Neural cell (in vitro differentiated cells): Measurements from ENCODE around the gene DNAJC3. TPM values are rescaled to one million over a fixed set of nuclear protein-coding genes. Genes with fewer than 3 reads are reported as not detected.

Source experiments
- H2AFZ ChIP-seq: fragments of 200-600, 300-800 bp; sonication (generic), shearing (Covaris generic); 2 replicates; pipeline ENCODE4 v1.6.0; 2014; ENCODE audit warnings: low read depth, mild to moderate bottlenecking, antibody characterized with exemption, low read length, moderate library complexity
- H3F3A ChIP-seq: fragments of 200-600 bp; shearing (Covaris generic); 2 replicates; pipeline ENCODE4 v1.6.1; 2016; ENCODE audit warnings: mild to moderate bottlenecking, moderate library complexity, mixed read lengths, antibody characterized with exemption, low read length; ENCODE audit not compliant: insufficient read depth, poor library complexity, severe bottlenecking
- H3K27ac ChIP-seq: fragments of 200-600, 300-800 bp; sonication (generic), shearing (Covaris generic); 2 replicates; pipeline ENCODE4 v1.5.1; 2014; ENCODE audit warnings: mild to moderate bottlenecking, low read length, moderate library complexity
- H3K27me3 ChIP-seq: fragments of 300-800, 200-600 bp; sonication (generic), shearing (Covaris generic); 2 replicates; pipeline ENCODE4 v1.6.0; 2014; ENCODE audit warnings: mild to moderate bottlenecking, low read depth, low read length, moderate library complexity; ENCODE audit not compliant: insufficient read depth
- H3K36me3 ChIP-seq: fragments of 300-800, 200-600 bp; sonication (generic), shearing (Covaris generic); 2 replicates; pipeline ENCODE4 v1.5.1; 2014; ENCODE audit warnings: mild to moderate bottlenecking, antibody characterized with exemption, low read length, moderate library complexity; ENCODE audit not compliant: insufficient read depth
- H3K4me2 ChIP-seq: fragments of 300-800, 200-600 bp; sonication (generic), shearing (Covaris generic); 2 replicates; pipeline ENCODE4 v1.6.0; 2014; ENCODE audit warnings: mild to moderate bottlenecking, low read length
- H3K4me3 ChIP-seq: fragments of 300-800, 200-600 bp; sonication (generic), shearing (Covaris generic); 2 replicates; pipeline ENCODE4 v1.5.1; 2014; ENCODE audit warnings: mild to moderate bottlenecking, low read length, moderate library complexity
- H3K79me2 ChIP-seq: fragments of 200-600 bp; shearing (Covaris generic); replicated peaks from 2 replicates; pipeline ENCODE4 v1.6.0; 2014; ENCODE audit warnings: mild to moderate bottlenecking, low read length, moderate library complexity; ENCODE audit not compliant: insufficient read depth
- H3K9ac ChIP-seq: fragments of 300-800, 200-600 bp; sonication (generic), shearing (Covaris generic); 2 replicates; pipeline ENCODE4 v1.6.1; 2016; ENCODE audit warnings: mild to moderate bottlenecking, low read length, mixed read lengths
- H3K9me2 ChIP-seq: fragments of 200-600 bp; shearing (Covaris generic); 2 replicates; pipeline ENCODE4 v1.6.1; 2016; ENCODE audit warnings: mild to moderate bottlenecking, low read length, mixed read lengths; ENCODE audit not compliant: insufficient read depth
- H3K9me3 ChIP-seq: fragments of 200-600, 300-800 bp; sonication (generic), shearing (Covaris generic); 2 replicates; pipeline ENCODE4 v1.6.1; 2016; ENCODE audit warnings: mild to moderate bottlenecking, mixed run types, low read length, moderate library complexity, mixed read lengths
- H4K20me1 ChIP-seq: fragments of 200-600 bp; shearing (Covaris generic); 2 replicates; pipeline ENCODE4 v1.6.1; 2016; ENCODE audit warnings: mild to moderate bottlenecking, mixed run types; ENCODE audit not compliant: insufficient read depth
- EP300 ChIP-seq: fragments of 450-650 bp; conservative IDR thresholded peaks from 2 replicates; pipeline ENCODE4 v1.6.1; 2014; ENCODE audit warnings: antibody characterized with exemption, mild to moderate bottlenecking, moderate library complexity; ENCODE audit not compliant: poor library complexity, severe bottlenecking
- EZH2 ChIP-seq: fragments of 200-600, 300-800 bp; shearing (Covaris generic), sonication (generic); IDR thresholded peaks from 2 replicates; pipeline ENCODE4 v1.6.1; 2014; ENCODE audit warnings: antibody characterized with exemption, low read length, borderline replicate concordance, mild to moderate bottlenecking; ENCODE audit not compliant: insufficient read depth, poor library complexity, severe bottlenecking
- MXI1 ChIP-seq: fragments of 450-650 bp; conservative IDR thresholded peaks from 2 replicates; pipeline ENCODE4 v1.6.1; 2014; ENCODE audit warnings: antibody characterized with exemption, mild to moderate bottlenecking; ENCODE audit not compliant: poor library complexity, severe bottlenecking
- POLR2AphosphoS5 ChIP-seq: IDR thresholded peaks from 2 replicates; pipeline ENCODE4 v1.6.1; 2012
- RAD21 ChIP-seq: fragments of 450-650 bp; conservative IDR thresholded peaks from 2 replicates; pipeline ENCODE4 v1.6.1; 2014; ENCODE audit warnings: antibody characterized with exemption, mild to moderate bottlenecking, moderate library complexity
- SMC3 ChIP-seq: fragments of 450-650 bp; conservative IDR thresholded peaks from 2 replicates; pipeline ENCODE4 v1.6.1; 2014; ENCODE audit warnings: antibody characterized with exemption, mild to moderate bottlenecking, moderate library complexity; ENCODE audit not compliant: poor library complexity
- TAF1 ChIP-seq: IDR thresholded peaks from 2 replicates; pipeline ENCODE4 v1.6.1; 2012; ENCODE audit warnings: low read depth
- polyA plus RNA-seq: library from polyadenylated mRNA; depleted of rRNA; stranded (reverse); fragments of >200 nt; gene quantifications from 2 replicates; pipeline ENCODE4 v1.2.3, GENCODE V29; 2014
- TF ChIP-seq, protein P1 (sequence below): fragments of 450-650 bp; IDR thresholded peaks from 2 replicates; pipeline ENCODE4 v1.5.1; 2014; ENCODE audit warnings: antibody characterized with exemption, mild to moderate bottlenecking, moderate library complexity; ENCODE audit not compliant: poor library complexity, severe bottlenecking
- TF ChIP-seq, protein P2 (sequence below): IDR thresholded peaks from 2 replicates; pipeline ENCODE4 v1.6.1; 2012; ENCODE audit warnings: borderline replicate concordance

The DNAJC3 gene
- polyA plus RNA-seq, 1 donor from 2014 or later = 8.2 TPM

DNA sequence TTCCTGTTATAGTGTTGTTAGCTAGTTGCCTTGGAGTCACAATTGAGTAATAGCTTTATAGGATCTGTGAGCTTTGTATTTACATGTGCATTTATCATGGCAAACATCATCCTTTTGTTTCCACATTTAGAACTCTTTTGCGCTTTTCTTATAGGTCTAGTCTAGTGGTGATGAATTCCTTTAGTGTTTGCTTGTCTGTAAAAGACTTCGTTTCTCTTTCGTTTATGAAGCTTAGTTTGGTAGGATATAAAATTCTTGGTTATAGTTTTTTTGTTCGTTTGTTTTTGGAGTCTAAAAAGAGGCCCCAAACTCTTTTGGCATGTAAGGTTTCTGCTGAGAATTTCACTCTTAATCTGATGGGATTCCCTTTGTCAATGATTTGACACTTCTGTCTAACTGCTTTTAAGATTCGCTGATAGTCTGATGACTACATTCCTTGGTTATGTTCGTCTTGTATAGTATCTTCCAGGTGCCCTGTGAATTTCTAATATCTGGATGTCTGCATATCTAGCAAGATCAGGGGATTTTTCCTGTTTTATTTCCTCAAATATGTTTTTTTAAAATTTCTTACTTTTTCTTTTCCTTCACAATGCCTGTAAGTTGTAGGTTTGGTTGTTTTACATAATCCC lies 20.2 kb downstream of the DNAJC3 start:
- H3K9me3 ChIP-seq = no peaks in the 10 kb centered on the region
- no peaks in the 10 kb centered on the region for H3F3A ChIP-seq
- H3K36me3 ChIP-seq = no peaks in the 10 kb centered on the region
- no peak for TF ChIP-seq EZH2
- TF ChIP-seq, protein P1, sequence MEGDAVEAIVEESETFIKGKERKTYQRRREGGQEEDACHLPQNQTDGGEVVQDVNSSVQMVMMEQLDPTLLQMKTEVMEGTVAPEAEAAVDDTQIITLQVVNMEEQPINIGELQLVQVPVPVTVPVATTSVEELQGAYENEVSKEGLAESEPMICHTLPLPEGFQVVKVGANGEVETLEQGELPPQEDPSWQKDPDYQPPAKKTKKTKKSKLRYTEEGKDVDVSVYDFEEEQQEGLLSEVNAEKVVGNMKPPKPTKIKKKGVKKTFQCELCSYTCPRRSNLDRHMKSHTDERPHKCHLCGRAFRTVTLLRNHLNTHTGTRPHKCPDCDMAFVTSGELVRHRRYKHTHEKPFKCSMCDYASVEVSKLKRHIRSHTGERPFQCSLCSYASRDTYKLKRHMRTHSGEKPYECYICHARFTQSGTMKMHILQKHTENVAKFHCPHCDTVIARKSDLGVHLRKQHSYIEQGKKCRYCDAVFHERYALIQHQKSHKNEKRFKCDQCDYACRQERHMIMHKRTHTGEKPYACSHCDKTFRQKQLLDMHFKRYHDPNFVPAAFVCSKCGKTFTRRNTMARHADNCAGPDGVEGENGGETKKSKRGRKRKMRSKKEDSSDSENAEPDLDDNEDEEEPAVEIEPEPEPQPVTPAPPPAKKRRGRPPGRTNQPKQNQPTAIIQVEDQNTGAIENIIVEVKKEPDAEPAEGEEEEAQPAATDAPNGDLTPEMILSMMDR = no peak
- no peak for TF ChIP-seq SMC3
- TF ChIP-seq, protein P2, sequence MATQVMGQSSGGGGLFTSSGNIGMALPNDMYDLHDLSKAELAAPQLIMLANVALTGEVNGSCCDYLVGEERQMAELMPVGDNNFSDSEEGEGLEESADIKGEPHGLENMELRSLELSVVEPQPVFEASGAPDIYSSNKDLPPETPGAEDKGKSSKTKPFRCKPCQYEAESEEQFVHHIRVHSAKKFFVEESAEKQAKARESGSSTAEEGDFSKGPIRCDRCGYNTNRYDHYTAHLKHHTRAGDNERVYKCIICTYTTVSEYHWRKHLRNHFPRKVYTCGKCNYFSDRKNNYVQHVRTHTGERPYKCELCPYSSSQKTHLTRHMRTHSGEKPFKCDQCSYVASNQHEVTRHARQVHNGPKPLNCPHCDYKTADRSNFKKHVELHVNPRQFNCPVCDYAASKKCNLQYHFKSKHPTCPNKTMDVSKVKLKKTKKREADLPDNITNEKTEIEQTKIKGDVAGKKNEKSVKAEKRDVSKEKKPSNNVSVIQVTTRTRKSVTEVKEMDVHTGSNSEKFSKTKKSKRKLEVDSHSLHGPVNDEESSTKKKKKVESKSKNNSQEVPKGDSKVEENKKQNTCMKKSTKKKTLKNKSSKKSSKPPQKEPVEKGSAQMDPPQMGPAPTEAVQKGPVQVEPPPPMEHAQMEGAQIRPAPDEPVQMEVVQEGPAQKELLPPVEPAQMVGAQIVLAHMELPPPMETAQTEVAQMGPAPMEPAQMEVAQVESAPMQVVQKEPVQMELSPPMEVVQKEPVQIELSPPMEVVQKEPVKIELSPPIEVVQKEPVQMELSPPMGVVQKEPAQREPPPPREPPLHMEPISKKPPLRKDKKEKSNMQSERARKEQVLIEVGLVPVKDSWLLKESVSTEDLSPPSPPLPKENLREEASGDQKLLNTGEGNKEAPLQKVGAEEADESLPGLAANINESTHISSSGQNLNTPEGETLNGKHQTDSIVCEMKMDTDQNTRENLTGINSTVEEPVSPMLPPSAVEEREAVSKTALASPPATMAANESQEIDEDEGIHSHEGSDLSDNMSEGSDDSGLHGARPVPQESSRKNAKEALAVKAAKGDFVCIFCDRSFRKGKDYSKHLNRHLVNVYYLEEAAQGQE = no peak
- no peak for TF ChIP-seq MXI1
- TF ChIP-seq POLR2AphosphoS5 = no peak
- no peak for TF ChIP-seq TAF1
- TF ChIP-seq RAD21 = no peak
- TF ChIP-seq EP300 = no peak
- no peak overlapping the region for H3K4me2 ChIP-seq
- H3K4me3 ChIP-seq = no peak overlapping the region
- H4K20me1 ChIP-seq = no peaks in the 10 kb centered on the region
- H3K79me2 ChIP-seq = no peaks in the 10 kb centered on the region
- H2AFZ ChIP-seq = no peak overlapping the region
- H3K9me2 ChIP-seq = no peaks in the 10 kb centered on the region
- no peak overlapping the region for H3K9ac ChIP-seq
- no peak overlapping the region for H3K27ac ChIP-seq
- no peaks in the 10 kb centered on the region for H3K27me3 ChIP-seq

DNA sequence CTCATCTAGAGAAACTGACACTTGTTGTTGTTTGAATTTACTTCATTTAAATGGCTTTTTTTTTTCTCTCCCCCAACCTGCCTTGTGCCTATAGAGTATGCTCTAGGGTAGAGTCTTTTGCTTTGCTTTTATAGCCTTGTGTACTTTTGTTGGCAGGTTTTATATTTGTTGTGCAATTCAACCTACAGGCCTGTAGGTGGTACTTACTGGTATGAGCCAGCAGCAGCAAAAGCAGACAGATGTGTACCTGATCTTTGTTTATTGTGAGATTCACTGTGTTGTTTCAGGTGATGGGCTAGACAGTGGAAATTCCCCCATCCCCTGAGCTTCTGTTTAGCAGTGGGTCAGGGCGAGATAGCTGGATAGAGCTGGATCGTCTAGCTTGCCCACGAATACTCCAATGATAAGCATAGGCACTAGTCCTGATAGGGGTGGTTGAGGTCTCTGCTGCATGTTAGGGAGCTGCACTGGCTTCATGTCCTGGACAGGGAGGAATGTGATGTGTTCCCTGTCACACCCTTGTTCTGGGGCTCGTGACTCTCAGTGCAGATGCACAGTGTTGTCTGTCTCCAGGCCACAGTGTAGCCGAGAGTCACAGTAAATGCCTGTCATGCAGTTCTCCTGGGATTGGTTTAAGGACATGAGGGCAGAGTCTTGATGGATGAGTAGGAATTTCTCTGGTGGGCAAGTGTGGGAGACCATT lies 21.3 kb downstream of the DNAJC3 start:
- Histone ChIP-seq H3F3A (no peaks in the 10 kb centered on the region), H2AFZ (no peak overlapping the region), H3K4me2 (no peak overlapping the region), H3K79me2 (no peaks in the 10 kb centered on the region), H3K4me3 (no peak overlapping the region), H4K20me1 (no peaks in the 10 kb centered on the region), H3K9me3 (no peaks in the 10 kb centered on the region), H3K9me2 (no peaks in the 10 kb centered on the region), H3K27ac (no peak overlapping the region), H3K36me3 (no peaks in the 10 kb centered on the region), H3K9ac (no peak overlapping the region), H3K27me3 (no peaks in the 10 kb centered on the region)
- TF ChIP-seq SMC3 (no peak), MXI1 (no peak), POLR2AphosphoS5 (no peak), RAD21 (no peak), EP300 (no peak), EZH2 (no peak), TAF1 (no peak)
- TF ChIP-seq, protein P2 = no peak
- TF ChIP-seq, protein P1 = no peak
